Measurements from ENCODE around the gene GNAI1. TPM values are rescaled to one million over a fixed set of nuclear protein-coding genes. Genes with fewer than 3 reads are reported as not detected.

Gene GNAI1
- total and polyA plus RNA-seq, 2 donors (not counting 1 experiment from before 2014, with no cell fraction given) = not detected

DNA sequence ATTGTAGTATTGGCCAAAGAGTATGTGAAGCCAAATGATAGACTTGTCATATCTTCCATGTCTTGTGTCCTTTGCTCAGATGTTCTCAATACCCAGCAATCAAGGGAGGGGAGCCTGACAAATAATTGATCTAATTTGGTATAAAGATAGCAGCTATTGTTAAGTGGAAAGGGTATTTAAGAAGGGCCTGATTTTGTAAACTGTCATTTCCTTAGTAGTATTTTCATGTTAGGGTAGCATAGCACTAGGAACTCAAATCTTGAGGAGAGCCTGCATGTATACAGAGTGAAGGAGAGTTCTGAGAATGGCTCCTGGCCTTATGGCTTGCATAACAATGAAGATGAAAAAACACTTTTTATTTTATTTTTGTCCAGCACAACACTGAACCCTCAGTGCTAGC lies 53.1 kb downstream of the GNAI1 start:
- H3K9me3 ChIP-seq (ENCODE audit: control extremely low read depth in 1 of 3, control insufficient read depth in 2 of 3, insufficient read depth in 1 of 3, low read length in 2 of 3) = no peaks in the 10 kb centered on the region
- ATAC-seq (ENCODE audit: low read depth) (no peak), DNase-seq (no peak)
- POLR2A ChIA-PET = interaction anchor here (0.6 kb wide), 1 partner anchor 454 kb away, joined by 4 read pairs; no protein-coding TSS in a partner anchor
- H2AFZ ChIP-seq (ENCODE audit: insufficient read depth, low read depth, low read length, poor library complexity, severe bottlenecking) = no peak overlapping the region
- intact Hi-C loops (cut with micrococcal nuclease) = no loop called here
- no peaks in the 10 kb centered on the region for H3K36me3 ChIP-seq (replicated peaks in 1 of 2; ENCODE audit: control extremely low read depth in 1 of 2, control insufficient read depth in 1 of 2, extremely low read depth in 1 of 2, insufficient read depth in 2 of 2, low read length in 1 of 2)
- no peaks in the 10 kb centered on the region for H3K9me3 Mint-ChIP-seq (ENCODE audit: insufficient read depth)
- no peak overlapping the region for H3K4me2 ChIP-seq (replicated peaks; ENCODE audit: low read depth, low read length, poor library complexity, severe bottlenecking)
- CTCF ChIA-PET = no interaction called here
- H3K4me1 ChIP-seq (ENCODE audit: control insufficient read depth in 2 of 2, insufficient read depth in 2 of 2, low read length in 2 of 2) = no peaks in the 10 kb centered on the region
- no peak overlapping the region for H3K9ac ChIP-seq (ENCODE audit: low read length)
- TF ChIP-seq EZH2 (IDR thresholded peaks at IDR 0.05; ENCODE audit: borderline replicate concordance, insufficient read depth, low read depth, low read length, poor library complexity, severe bottlenecking) = no peak
- TF ChIP-seq, protein P1, sequence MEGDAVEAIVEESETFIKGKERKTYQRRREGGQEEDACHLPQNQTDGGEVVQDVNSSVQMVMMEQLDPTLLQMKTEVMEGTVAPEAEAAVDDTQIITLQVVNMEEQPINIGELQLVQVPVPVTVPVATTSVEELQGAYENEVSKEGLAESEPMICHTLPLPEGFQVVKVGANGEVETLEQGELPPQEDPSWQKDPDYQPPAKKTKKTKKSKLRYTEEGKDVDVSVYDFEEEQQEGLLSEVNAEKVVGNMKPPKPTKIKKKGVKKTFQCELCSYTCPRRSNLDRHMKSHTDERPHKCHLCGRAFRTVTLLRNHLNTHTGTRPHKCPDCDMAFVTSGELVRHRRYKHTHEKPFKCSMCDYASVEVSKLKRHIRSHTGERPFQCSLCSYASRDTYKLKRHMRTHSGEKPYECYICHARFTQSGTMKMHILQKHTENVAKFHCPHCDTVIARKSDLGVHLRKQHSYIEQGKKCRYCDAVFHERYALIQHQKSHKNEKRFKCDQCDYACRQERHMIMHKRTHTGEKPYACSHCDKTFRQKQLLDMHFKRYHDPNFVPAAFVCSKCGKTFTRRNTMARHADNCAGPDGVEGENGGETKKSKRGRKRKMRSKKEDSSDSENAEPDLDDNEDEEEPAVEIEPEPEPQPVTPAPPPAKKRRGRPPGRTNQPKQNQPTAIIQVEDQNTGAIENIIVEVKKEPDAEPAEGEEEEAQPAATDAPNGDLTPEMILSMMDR (IDR thresholded peaks at IDR 0.05) = no peak
- no peak overlapping the region for H3K4me3 Mint-ChIP-seq
- H4K20me1 ChIP-seq (ENCODE audit: control insufficient read depth, insufficient read depth, low read length, poor library complexity, severe bottlenecking) = no peaks in the 10 kb centered on the region
- no peak overlapping the region for H3K27ac Mint-ChIP-seq
- no peaks in the 10 kb centered on the region for H3K79me2 ChIP-seq (ENCODE audit: control insufficient read depth, insufficient read depth, low read length)
- no peak overlapping the region for H3K4me3 ChIP-seq (ENCODE audit: control extremely low read depth in 1 of 5, extremely low read depth in 1 of 5, insufficient read depth in 1 of 5, low read depth in 2 of 5, low read length in 4 of 5)
- no peaks in the 10 kb centered on the region for H3K27me3 ChIP-seq (replicated peaks in 1 of 4; ENCODE audit: control extremely low read depth in 1 of 4, control insufficient read depth in 3 of 4, insufficient read depth in 4 of 4, low read length in 3 of 4)
- no peak overlapping the region for H3K27ac ChIP-seq (ENCODE audit: low read length in 2 of 2)
- no peaks in the 10 kb centered on the region for H3K27me3 Mint-ChIP-seq
- H3K4me1 Mint-ChIP-seq = no peaks in the 10 kb centered on the region

DNA sequence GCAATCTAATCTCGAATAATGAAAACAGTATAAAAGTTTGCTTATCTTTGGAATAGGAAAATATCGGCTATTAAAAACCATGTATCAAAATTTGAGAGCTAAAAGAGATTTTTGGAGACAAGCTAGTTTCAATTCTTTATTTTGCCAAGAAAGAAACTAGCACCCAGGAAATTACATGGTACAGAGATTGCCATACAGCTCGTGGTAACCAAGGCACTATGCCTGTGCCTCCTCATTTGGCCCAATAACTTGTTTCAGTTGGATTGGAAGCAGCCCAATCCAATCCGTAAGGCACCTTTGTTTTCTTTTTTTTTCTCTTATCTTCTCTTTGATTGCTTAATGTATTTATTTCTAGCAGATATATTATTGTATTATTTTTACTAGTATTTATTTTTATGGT lies 55.0 kb downstream of the GNAI1 start:
- no CpG with 5 or more reads among the region's 4 CpGs for WGBS (ENCODE audit: insufficient coverage)
- no peaks in the 10 kb centered on the region for H4K20me1 ChIP-seq (ENCODE audit: control insufficient read depth, insufficient read depth, low read length, poor library complexity, severe bottlenecking)
- H3K79me2 ChIP-seq (ENCODE audit: control insufficient read depth, insufficient read depth, low read length) = no peaks in the 10 kb centered on the region
- ATAC-seq (ENCODE audit: low read depth) (no peak), DNase-seq (no peak)
- H3K4me2 ChIP-seq (replicated peaks; ENCODE audit: low read depth, low read length, poor library complexity, severe bottlenecking) = no peak overlapping the region
- POLR2A ChIA-PET = no interaction called here
- H3K4me3 Mint-ChIP-seq = no peak overlapping the region
- no peak overlapping the region for H3K9ac ChIP-seq (ENCODE audit: low read length)
- H3K9me3 ChIP-seq (ENCODE audit: control extremely low read depth in 1 of 3, control insufficient read depth in 2 of 3, insufficient read depth in 1 of 3, low read length in 2 of 3) = no peaks in the 10 kb centered on the region
- H3K27me3 Mint-ChIP-seq = no peaks in the 10 kb centered on the region
- TF ChIP-seq, protein P1 (IDR thresholded peaks at IDR 0.05) = no peak
- TF ChIP-seq EZH2 (IDR thresholded peaks at IDR 0.05; ENCODE audit: borderline replicate concordance, insufficient read depth, low read depth, low read length, poor library complexity, severe bottlenecking) = no peak
- no peaks in the 10 kb centered on the region for H3K27me3 ChIP-seq (replicated peaks in 1 of 4; ENCODE audit: control extremely low read depth in 1 of 4, control insufficient read depth in 3 of 4, insufficient read depth in 4 of 4, low read length in 3 of 4)
- no peak overlapping the region for H3K4me3 ChIP-seq (ENCODE audit: control extremely low read depth in 1 of 5, extremely low read depth in 1 of 5, insufficient read depth in 1 of 5, low read depth in 2 of 5, low read length in 4 of 5)
- no peaks in the 10 kb centered on the region for H3K4me1 ChIP-seq (ENCODE audit: control insufficient read depth in 2 of 2, insufficient read depth in 2 of 2, low read length in 2 of 2)
- no peak overlapping the region for H2AFZ ChIP-seq (ENCODE audit: insufficient read depth, low read depth, low read length, poor library complexity, severe bottlenecking)
- CTCF ChIA-PET = no interaction called here
- H3K9me3 Mint-ChIP-seq (ENCODE audit: insufficient read depth) = no peaks in the 10 kb centered on the region
- no peaks in the 10 kb centered on the region for H3K36me3 ChIP-seq (replicated peaks in 1 of 2; ENCODE audit: control extremely low read depth in 1 of 2, control insufficient read depth in 1 of 2, extremely low read depth in 1 of 2, insufficient read depth in 2 of 2, low read length in 1 of 2)
- no peak overlapping the region for H3K27ac Mint-ChIP-seq
- intact Hi-C loops (cut with micrococcal nuclease) = no loop called here
- H3K27ac ChIP-seq (ENCODE audit: low read length in 2 of 2) = no peak overlapping the region
- no peaks in the 10 kb centered on the region for H3K4me1 Mint-ChIP-seq

Data from B cell (primary cell).